Mesendoderm (in vitro differentiated cells): Measurements from ENCODE around the gene CAP2.

Experiments
- DNase-seq: peaks from one replicate; pipeline ENCODE4 v3.0.0; 2013
- H2AK5ac ChIP-seq: 2 replicates; pipeline ENCODE4 v1.6.1; 2013; ENCODE audit warnings: low read length, inconsistent platforms
- H2BK120ac ChIP-seq: 2 replicates; pipeline ENCODE4 v1.6.1; 2013; ENCODE audit warnings: low read depth, mild to moderate bottlenecking, low read length, moderate library complexity, mixed read lengths
- H2BK15ac ChIP-seq: replicated peaks from 2 replicates; pipeline ENCODE4 v1.6.1; 2013; ENCODE audit warnings: low read depth, mild to moderate bottlenecking, moderate library complexity
- H2BK5ac ChIP-seq: 2 replicates; pipeline ENCODE4 v1.6.1; 2013; ENCODE audit warnings: low read length, inconsistent platforms
- H3K18ac ChIP-seq: 2 replicates; pipeline ENCODE4 v1.6.1; 2013; ENCODE audit warnings: mild to moderate bottlenecking, low read length, mixed read lengths
- H3K23ac ChIP-seq: one replicate; pipeline ENCODE4 v1.6.1; 2013; ENCODE audit warnings: low read length
- H3K27ac ChIP-seq: 2 replicates; pipeline ENCODE4 v1.5.1; 2013; ENCODE audit warnings: low read depth, mild to moderate bottlenecking, inconsistent platforms, low read length, moderate library complexity
- H3K27me3 ChIP-seq: 2 replicates; pipeline ENCODE4 v1.6.1; 2013; ENCODE audit warnings: low read length, control low read depth, mild to moderate bottlenecking, inconsistent platforms; ENCODE audit not compliant: insufficient read depth, poor library complexity
- H3K36me3 ChIP-seq: 2 replicates; pipeline ENCODE4 v1.6.1; 2013; ENCODE audit warnings: low read length, inconsistent platforms; ENCODE audit not compliant: control insufficient read depth, insufficient read depth
- H3K4ac ChIP-seq: one replicate; pipeline ENCODE4 v1.6.1; 2013; ENCODE audit warnings: low read depth, mild to moderate bottlenecking, low read length, moderate library complexity
- H3K4me1 ChIP-seq: 2 replicates; pipeline ENCODE4 v1.6.1; 2013; ENCODE audit warnings: low read depth, low read length, inconsistent platforms; ENCODE audit not compliant: control insufficient read depth
- H3K4me2 ChIP-seq: 2 replicates; pipeline ENCODE4 v1.6.1; 2013; ENCODE audit warnings: low read length
- H3K4me3 ChIP-seq: 2 replicates; pipeline ENCODE4 v1.5.1; 2013; ENCODE audit warnings: mild to moderate bottlenecking, low read length
- H3K56ac ChIP-seq: one replicate; pipeline ENCODE4 v1.6.1; 2013; ENCODE audit warnings: low read length
- H3K79me1 ChIP-seq: 2 replicates; pipeline ENCODE4 v1.6.1; 2013; ENCODE audit warnings: low read length, inconsistent platforms
- H3K79me2 ChIP-seq: 2 replicates; pipeline ENCODE4 v1.6.1; 2013; ENCODE audit warnings: mild to moderate bottlenecking, low read length; ENCODE audit not compliant: control insufficient read depth, insufficient read depth
- H3K9ac ChIP-seq: 2 replicates; pipeline ENCODE4 v1.6.1; 2013; ENCODE audit warnings: low read length, inconsistent platforms
- H4K5ac ChIP-seq: one replicate; pipeline ENCODE4 v1.6.1; 2013; ENCODE audit warnings: low read length
- H4K8ac ChIP-seq: one replicate; pipeline ENCODE4 v1.6.1; 2013; ENCODE audit warnings: low read depth, mild to moderate bottlenecking, control low read depth, low read length, moderate library complexity
- WGBS: extraction: QIAGEN DNeasy Blood & Tissue Kit; methylation state at CpG from one replicate; pipeline ENCODE4 v1.1.7; 2013; ENCODE audit warnings: low lambda C conversion rate, missing lambda C conversion rate; ENCODE audit not compliant: insufficient coverage; ENCODE audit errors: extremely low coverage; 5-methylcytosine and 5-hydroxymethylcytosine counted together

Gene CAP2

GRCh38 chr6:17367868-17368267, 25.5 kb upstream of the CAP2 start:
- Histone ChIP-seq H3K79me1 (no peaks in the 10 kb centered on the region), H3K27me3 (no peaks in the 10 kb centered on the region), H2BK15ac (no peak overlapping the region), H3K9ac (no peak overlapping the region), H3K4me2 (no peak overlapping the region), H3K79me2 (no peaks in the 10 kb centered on the region), H2AK5ac (no peak overlapping the region), H3K18ac (no peak overlapping the region), H3K36me3 (no peaks in the 10 kb centered on the region), H2BK120ac (no peak overlapping the region), H3K56ac (no peak overlapping the region), H3K23ac (no peak overlapping the region), H2BK5ac (no peak overlapping the region), H4K8ac (no peak overlapping the region), H3K4me1 (no peaks in the 10 kb centered on the region), H3K4me3 (no peak overlapping the region), H4K5ac (no peak overlapping the region), H3K27ac (no peak overlapping the region), H3K4ac (no peak overlapping the region)
- WGBS: no CpG with 5 or more reads among the region's 1 CpG
- no peak for DNase-seq

DNA sequence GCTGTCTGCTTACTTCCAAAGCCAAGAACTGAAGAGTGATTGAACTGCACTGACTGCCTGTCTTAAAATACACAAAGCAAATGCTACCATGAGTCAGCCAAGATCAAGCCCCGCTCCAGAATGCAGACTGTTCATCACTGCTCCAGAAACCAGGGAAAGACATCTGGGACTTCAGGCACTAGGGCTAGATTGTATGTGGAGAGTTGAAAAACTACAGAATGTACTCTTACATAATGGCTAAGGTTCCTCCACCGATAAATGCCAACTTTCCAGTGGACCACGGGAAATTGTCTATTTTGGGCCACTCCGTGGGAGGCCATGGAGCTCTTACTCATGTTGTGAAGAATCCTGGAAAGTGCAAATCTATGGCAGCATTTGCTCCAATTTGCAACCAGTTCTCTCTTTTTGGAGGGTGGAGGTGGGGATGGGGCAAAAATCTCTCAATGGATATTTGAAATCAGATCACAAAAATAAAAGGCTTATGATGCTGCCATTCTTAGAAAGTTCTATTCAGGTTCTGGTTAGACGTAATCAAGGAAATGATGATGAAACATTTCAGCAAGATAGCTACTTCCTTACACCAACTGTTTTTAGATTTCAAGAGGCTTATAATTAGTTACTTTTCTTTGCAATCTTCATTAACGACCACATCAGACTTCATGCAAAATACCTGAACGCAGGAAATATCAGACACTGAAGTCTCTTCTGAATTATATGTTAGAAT, 11.8 kb upstream of the CAP2 start:
- H4K5ac ChIP-seq: no peak overlapping the region
- no peak overlapping the region for H2AK5ac ChIP-seq
- no peak overlapping the region for H3K4me3 ChIP-seq
- H2BK15ac ChIP-seq: no peak overlapping the region
- no peaks in the 10 kb centered on the region for H3K79me1 ChIP-seq
- no peak overlapping the region for H2BK5ac ChIP-seq
- H3K18ac ChIP-seq: no peak overlapping the region
- no peak overlapping the region for H3K4me2 ChIP-seq
- H3K4ac ChIP-seq: no peak overlapping the region
- no peaks in the 10 kb centered on the region for H3K27me3 ChIP-seq
- H2BK120ac ChIP-seq: no peak overlapping the region
- H3K23ac ChIP-seq: no peak overlapping the region
- H4K8ac ChIP-seq: no peak overlapping the region
- H3K9ac ChIP-seq: no peak overlapping the region
- WGBS: no CpG with 5 or more reads among the region's 7 CpGs
- no peak overlapping the region for H3K27ac ChIP-seq
- H3K4me1 ChIP-seq: no peaks in the 10 kb centered on the region
- no peak overlapping the region for H3K56ac ChIP-seq
- DNase-seq: no peak
- H3K79me2 ChIP-seq: no peaks in the 10 kb centered on the region
- no peaks in the 10 kb centered on the region for H3K36me3 ChIP-seq

GRCh38 chr6:17385660-17386059, 7.7 kb upstream of the CAP2 start:
- H3K27ac ChIP-seq: no peak overlapping the region
- H2AK5ac ChIP-seq: no peak overlapping the region
- H3K4me1 ChIP-seq: no peaks in the 10 kb centered on the region
- H3K79me1 ChIP-seq: no peaks in the 10 kb centered on the region
- H3K23ac ChIP-seq: no peak overlapping the region
- H4K8ac ChIP-seq: no peak overlapping the region
- H3K4ac ChIP-seq: no peak overlapping the region
- H3K4me3 ChIP-seq: no peak overlapping the region
- WGBS: no CpG with 5 or more reads among the region's 7 CpGs
- no peak overlapping the region for H2BK5ac ChIP-seq
- no peak overlapping the region for H3K18ac ChIP-seq
- H3K36me3 ChIP-seq: no peaks in the 10 kb centered on the region
- DNase-seq: no peak
- H3K56ac ChIP-seq: no peak overlapping the region
- no peak overlapping the region for H2BK120ac ChIP-seq
- no peaks in the 10 kb centered on the region for H3K27me3 ChIP-seq
- H4K5ac ChIP-seq: no peak overlapping the region
- H3K79me2 ChIP-seq: no peaks in the 10 kb centered on the region
- H2BK15ac ChIP-seq: no peak overlapping the region
- H3K9ac ChIP-seq: no peak overlapping the region
- no peak overlapping the region for H3K4me2 ChIP-seq

GRCh38 chr6:17388365-17388764, 5.0 kb upstream of the CAP2 start:
- Histone ChIP-seq H2AK5ac (no peak overlapping the region), H4K5ac (no peak overlapping the region), H3K27me3 (no peaks in the 10 kb centered on the region), H3K36me3 (no peaks in the 10 kb centered on the region), H2BK15ac (no peak overlapping the region), H3K79me2 (no peaks in the 10 kb centered on the region), H3K4me2 (no peak overlapping the region), H3K4ac (no peak overlapping the region), H4K8ac (no peak overlapping the region), H3K18ac (no peak overlapping the region), H2BK5ac (no peak overlapping the region), H2BK120ac (no peak overlapping the region), H3K4me3 (no peak overlapping the region), H3K79me1 (no peaks in the 10 kb centered on the region), H3K4me1 (no peaks in the 10 kb centered on the region), H3K56ac (no peak overlapping the region), H3K9ac (no peak overlapping the region), H3K27ac (no peak overlapping the region), H3K23ac (no peak overlapping the region)
- no peak for DNase-seq
- no CpG with 5 or more reads among the region's 3 CpGs for WGBS

DNA sequence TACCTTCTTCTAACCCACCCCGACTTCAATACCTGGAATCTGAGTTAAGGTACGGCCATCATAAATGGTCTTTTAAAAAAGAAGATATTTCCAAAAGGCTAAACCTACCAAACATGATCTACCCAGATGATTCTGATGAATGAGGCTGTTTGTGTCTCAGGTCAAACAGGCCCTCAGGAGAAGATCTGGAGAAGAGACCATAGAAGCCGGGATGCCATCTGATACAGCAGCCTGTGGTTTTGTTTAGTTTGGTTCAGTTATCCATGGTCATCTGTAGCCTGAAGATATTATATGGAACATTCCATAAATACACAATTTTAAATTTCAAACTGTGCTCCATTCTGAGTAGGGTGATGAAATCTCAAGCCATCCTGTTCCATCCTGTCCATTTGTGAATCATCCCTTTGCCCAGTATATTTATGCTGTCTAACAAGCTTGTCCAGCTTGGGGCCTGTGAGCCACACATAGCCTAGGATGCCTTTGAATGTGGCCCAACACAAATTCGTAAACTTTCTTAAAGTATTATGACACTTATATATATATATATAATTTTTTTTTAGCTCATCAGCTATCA, 4.0 kb upstream of the CAP2 start:
- DNase-seq: no peak
- Histone ChIP-seq H3K4me2 (no peak overlapping the region), H2BK120ac (no peak overlapping the region), H3K9ac (no peak overlapping the region), H3K27me3 (no peaks in the 10 kb centered on the region), H3K4me3 (no peak overlapping the region), H2BK15ac (no peak overlapping the region), H3K4me1 (no peaks in the 10 kb centered on the region), H4K5ac (no peak overlapping the region), H3K79me1 (no peaks in the 10 kb centered on the region), H3K36me3 (no peaks in the 10 kb centered on the region), H3K79me2 (no peaks in the 10 kb centered on the region), H3K27ac (no peak overlapping the region), H3K23ac (no peak overlapping the region), H2AK5ac (no peak overlapping the region), H2BK5ac (no peak overlapping the region), H3K4ac (no peak overlapping the region), H4K8ac (no peak overlapping the region), H3K56ac (no peak overlapping the region), H3K18ac (no peak overlapping the region)
- no CpG with 5 or more reads among the region's 4 CpGs for WGBS

DNA sequence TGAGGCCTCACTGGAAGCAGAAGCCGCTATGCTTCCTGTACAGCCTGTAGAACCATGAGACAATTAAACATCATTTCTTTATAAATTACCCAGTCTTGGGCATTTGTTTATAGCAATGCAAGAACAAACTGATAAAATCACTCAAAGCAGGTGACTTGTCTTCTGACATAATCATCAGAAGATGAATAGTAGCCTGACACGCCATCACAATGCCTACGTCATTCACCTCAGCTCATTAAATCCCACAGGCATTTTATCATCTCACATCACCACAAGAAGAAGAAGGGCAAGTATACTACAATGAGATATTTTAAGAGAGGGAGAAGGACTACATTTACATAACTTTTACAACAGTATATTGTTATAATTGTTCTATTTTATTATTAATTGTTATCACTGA, 3.1 kb upstream of the CAP2 start:
- H2BK120ac ChIP-seq: no peak overlapping the region
- DNase-seq: no peak
- H2BK15ac ChIP-seq: no peak overlapping the region
- H4K5ac ChIP-seq: no peak overlapping the region
- H3K4me1 ChIP-seq: no peaks in the 10 kb centered on the region
- H3K27ac ChIP-seq: no peak overlapping the region
- H3K4me3 ChIP-seq: no peak overlapping the region
- H3K27me3 ChIP-seq: no peaks in the 10 kb centered on the region
- no peak overlapping the region for H2BK5ac ChIP-seq
- no peak overlapping the region for H3K56ac ChIP-seq
- no peak overlapping the region for H3K9ac ChIP-seq
- no peaks in the 10 kb centered on the region for H3K79me1 ChIP-seq
- no peak overlapping the region for H2AK5ac ChIP-seq
- WGBS: no CpG with 5 or more reads among the region's 3 CpGs
- H3K36me3 ChIP-seq: no peaks in the 10 kb centered on the region
- H3K79me2 ChIP-seq: peaks cover 4% of the 10 kb centered on the region
- no peak overlapping the region for H3K23ac ChIP-seq
- no peak overlapping the region for H3K4ac ChIP-seq
- no peak overlapping the region for H3K18ac ChIP-seq
- H3K4me2 ChIP-seq: no peak overlapping the region
- H4K8ac ChIP-seq: no peak overlapping the region
